ENCODE measurements around the gene MEDAG.

MEDAG gene

DNA sequence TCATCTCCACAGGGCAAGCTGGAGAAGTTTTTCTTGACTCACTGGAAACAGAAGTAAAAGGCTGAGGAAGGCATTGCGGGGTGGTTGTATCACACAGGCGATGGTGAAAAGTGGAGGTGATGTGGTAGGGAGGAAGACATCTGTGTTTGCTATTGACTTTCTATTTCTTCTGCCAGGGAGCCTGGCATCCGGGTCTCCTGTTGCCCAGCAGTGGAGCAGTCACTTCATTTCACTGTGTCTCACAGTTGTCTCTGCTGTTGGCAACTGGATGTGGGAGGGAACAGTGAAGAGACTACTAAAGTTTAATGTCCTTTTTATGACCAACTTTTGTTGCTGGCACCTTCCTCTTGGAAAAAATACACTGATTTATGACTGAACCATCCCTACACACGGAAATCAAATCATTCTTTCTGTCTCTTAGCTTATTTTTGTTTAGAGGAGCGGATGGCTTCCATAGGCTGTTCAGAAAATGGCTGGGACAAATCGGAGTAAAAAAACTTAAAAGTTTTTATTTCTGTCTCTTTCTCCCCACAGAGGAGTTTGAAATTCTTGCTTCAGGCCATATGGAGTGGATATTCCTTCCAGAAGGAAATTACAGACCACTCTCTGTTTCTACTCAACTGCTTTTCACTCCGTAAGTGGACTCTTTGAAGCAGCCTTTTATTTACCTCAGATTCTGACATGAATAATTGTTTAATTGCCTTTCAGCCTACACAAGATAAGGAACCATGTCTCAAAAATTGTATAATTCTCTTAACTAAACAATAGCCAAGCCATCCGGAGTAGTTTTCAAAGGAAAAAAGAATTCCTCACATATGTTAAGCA, 23.8 kb upstream of the MEDAG start:
- Mint-ChIP-seq H3K4me1 (peaks cover 16% of the 10 kb centered on the region), H3K27me3 (peaks cover 12% of the 10 kb centered on the region), H3K27ac (no peak overlapping the region), H3K9me3 (peaks cover 10% of the 10 kb centered on the region), H3K36me3 (ENCODE audit: low read depth) (no peaks in the 10 kb centered on the region), H3K4me3 (no peak overlapping the region)
- no peak for DNase-seq
- no peak for ATAC-seq

GRCh38 chr13:30882996-30883766, 22.9 kb upstream of the MEDAG start:
- H3K27me3 Mint-ChIP-seq: peaks cover 12% of the 10 kb centered on the region
- H3K9me3 Mint-ChIP-seq: peaks cover 10% of the 10 kb centered on the region
- H3K36me3 Mint-ChIP-seq (ENCODE audit: low read depth): no peaks in the 10 kb centered on the region
- peaks cover 16% of the 10 kb centered on the region for H3K4me1 Mint-ChIP-seq
- ATAC-seq (no peak), DNase-seq (no peak)
- no peak overlapping the region for H3K4me3 Mint-ChIP-seq
- no peak overlapping the region for H3K27ac Mint-ChIP-seq

DNA sequence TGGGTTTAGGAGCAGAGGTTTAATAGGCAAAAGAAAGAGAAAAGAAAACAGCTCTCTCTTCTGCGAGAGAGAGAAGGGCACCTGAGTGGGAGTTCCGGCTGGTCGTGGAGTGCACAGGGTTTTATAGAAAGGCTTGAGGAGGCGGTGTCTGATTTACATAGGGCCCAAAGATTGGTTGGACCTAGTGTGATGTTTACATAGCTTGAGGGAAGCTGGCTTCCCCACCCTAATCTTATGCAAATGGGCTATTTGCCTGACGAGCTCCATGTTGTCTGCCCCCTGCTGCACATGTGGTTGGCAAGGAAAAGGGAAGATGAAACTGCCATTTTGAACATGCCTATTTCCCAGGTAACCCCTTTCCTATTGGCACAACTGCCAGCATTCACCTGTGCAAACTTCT, 21.5 kb upstream of the MEDAG start:
- ATAC-seq: peak; percentile 37
- Mint-ChIP-seq H3K27me3 (peaks cover 14% of the 10 kb centered on the region), H3K9me3 (peaks cover 12% of the 10 kb centered on the region), H3K4me1 (peaks cover 16% of the 10 kb centered on the region), H3K4me3 (no peak overlapping the region), H3K36me3 (ENCODE audit: low read depth) (no peaks in the 10 kb centered on the region), H3K27ac (no peak overlapping the region)
- no peak for DNase-seq

GRCh38 chr13:30889196-30889690, 16.8 kb upstream of the MEDAG start:
- H3K27ac Mint-ChIP-seq: no peak overlapping the region
- H3K4me3 Mint-ChIP-seq: no peak overlapping the region
- peaks cover 13% of the 10 kb centered on the region for H3K4me1 Mint-ChIP-seq
- peaks cover 14% of the 10 kb centered on the region for H3K9me3 Mint-ChIP-seq
- DNase-seq (no peak), ATAC-seq (no peak)
- no peaks in the 10 kb centered on the region for H3K36me3 Mint-ChIP-seq (ENCODE audit: low read depth)
- H3K27me3 Mint-ChIP-seq: peaks cover 14% of the 10 kb centered on the region

DNA sequence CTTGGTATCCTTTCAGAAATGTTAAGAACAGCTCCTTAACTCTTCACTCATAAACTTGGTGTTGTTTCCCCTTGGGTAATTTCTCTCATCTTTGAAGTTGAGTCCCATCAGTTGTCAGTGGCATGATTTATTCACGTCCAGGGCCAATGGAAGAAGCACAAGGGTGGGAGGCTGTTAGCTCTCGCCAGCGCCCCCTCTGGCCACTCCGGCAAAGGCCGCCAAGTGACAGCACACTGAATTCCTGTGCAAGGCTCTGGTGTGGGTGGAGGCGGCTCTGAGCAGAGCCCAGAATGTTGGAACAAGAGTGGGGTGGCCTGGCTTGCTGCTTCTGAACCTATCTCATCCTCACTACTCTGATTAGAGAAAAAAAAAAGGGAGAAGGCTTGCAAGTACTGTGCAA, 13.1 kb upstream of the MEDAG start:
- DNase-seq: peak; percentile 30
- H3K27ac Mint-ChIP-seq: no peak overlapping the region
- H3K4me1 Mint-ChIP-seq: peaks cover 3% of the 10 kb centered on the region
- H3K4me3 Mint-ChIP-seq: no peak overlapping the region
- H3K27me3 Mint-ChIP-seq: peaks cover 19% of the 10 kb centered on the region
- no peaks in the 10 kb centered on the region for H3K36me3 Mint-ChIP-seq (ENCODE audit: low read depth)
- ATAC-seq: no peak
- peaks cover 4% of the 10 kb centered on the region for H3K9me3 Mint-ChIP-seq

DNA sequence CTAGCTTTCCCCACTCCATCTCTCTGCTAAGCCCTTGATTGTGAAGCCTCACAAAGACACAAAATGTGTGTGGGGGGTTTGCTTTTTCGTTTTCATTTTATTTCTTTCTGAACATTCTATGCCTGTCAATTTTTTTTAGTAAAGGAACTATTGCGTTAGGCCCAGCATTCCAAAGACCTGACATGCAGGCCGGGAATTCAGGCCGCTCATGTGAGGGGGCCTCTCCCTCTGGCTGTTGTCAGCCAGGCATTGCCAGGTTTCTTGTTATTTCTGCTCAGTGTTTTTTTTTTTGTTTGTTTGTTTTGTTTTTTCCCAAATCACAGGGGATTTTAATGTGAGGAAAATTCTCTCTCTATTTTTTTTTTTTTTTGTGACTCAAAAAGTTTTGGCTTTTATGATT, 10.3 kb upstream of the MEDAG start:
- no peaks in the 10 kb centered on the region for H3K9me3 Mint-ChIP-seq
- H3K36me3 Mint-ChIP-seq (ENCODE audit: low read depth): no peaks in the 10 kb centered on the region
- no peak overlapping the region for H3K27ac Mint-ChIP-seq
- H3K4me1 Mint-ChIP-seq: peaks cover 17% of the 10 kb centered on the region
- no peak overlapping the region for H3K4me3 Mint-ChIP-seq
- ATAC-seq: no peak
- no peak for DNase-seq
- peaks cover 28% of the 10 kb centered on the region for H3K27me3 Mint-ChIP-seq

GRCh38 chr13:30898070-30898469, 8.0 kb upstream of the MEDAG start:
- H3K4me3 Mint-ChIP-seq: no peak overlapping the region
- no peaks in the 10 kb centered on the region for H3K36me3 Mint-ChIP-seq (ENCODE audit: low read depth)
- peaks cover 20% of the 10 kb centered on the region for H3K4me1 Mint-ChIP-seq
- ATAC-seq: no peak
- no peak for DNase-seq
- peaks cover 39% of the 10 kb centered on the region for H3K27me3 Mint-ChIP-seq
- no peak overlapping the region for H3K27ac Mint-ChIP-seq
- H3K9me3 Mint-ChIP-seq: no peaks in the 10 kb centered on the region

DNA sequence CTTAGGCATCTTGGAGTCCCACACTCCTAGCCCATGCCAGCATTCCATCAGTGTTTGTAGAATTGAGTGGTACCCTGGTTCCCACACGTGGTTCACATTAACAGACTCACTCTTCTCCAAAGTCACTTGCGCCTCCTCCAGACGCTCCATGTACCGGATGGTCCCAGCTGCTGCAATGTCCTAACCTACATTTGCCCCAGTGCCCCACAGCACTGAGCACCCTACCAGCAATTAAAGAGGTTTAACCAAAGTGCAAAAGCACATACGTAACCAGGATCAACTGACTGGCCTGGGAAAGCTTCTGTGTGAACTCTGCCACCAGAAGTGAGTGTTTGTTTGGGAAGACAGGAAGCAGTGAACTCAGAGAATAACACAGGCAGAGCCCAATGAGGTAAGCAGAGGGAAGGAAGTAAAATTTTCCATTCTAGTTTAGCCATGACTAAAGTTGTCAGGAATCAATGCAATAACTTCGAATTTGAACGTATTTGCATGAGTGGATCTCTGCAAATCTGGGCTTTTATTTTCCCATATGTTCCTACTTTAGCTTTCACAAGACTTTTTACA, 7.3 kb upstream of the MEDAG start:
- Mint-ChIP-seq H3K27ac (peak overlapping the region; percentile 25), H3K27me3 (peaks cover 43% of the 10 kb centered on the region), H3K4me1 (peaks cover 20% of the 10 kb centered on the region), H3K36me3 (ENCODE audit: low read depth) (no peaks in the 10 kb centered on the region), H3K4me3 (no peak overlapping the region), H3K9me3 (no peaks in the 10 kb centered on the region)
- DNase-seq (peak; percentile 6), ATAC-seq (peak; percentile 90)

GRCh38 chr13:30900436-30900835, 5.6 kb upstream of the MEDAG start:
- Mint-ChIP-seq H3K4me1 (peaks cover 20% of the 10 kb centered on the region), H3K36me3 (ENCODE audit: low read depth) (no peaks in the 10 kb centered on the region), H3K27ac (no peak overlapping the region), H3K9me3 (no peaks in the 10 kb centered on the region), H3K4me3 (no peak overlapping the region), H3K27me3 (peaks cover 60% of the 10 kb centered on the region)
- no peak for DNase-seq
- no peak for ATAC-seq

GRCh38 chr13:30900952-30901749, 4.9 kb upstream of the MEDAG start:
- Mint-ChIP-seq H3K36me3 (ENCODE audit: low read depth) (no peaks in the 10 kb centered on the region), H3K9me3 (no peaks in the 10 kb centered on the region), H3K4me3 (no peak overlapping the region), H3K4me1 (peaks cover 20% of the 10 kb centered on the region), H3K27ac (no peak overlapping the region), H3K27me3 (peaks cover 61% of the 10 kb centered on the region)
- ATAC-seq (no peak), DNase-seq (no peak)

DNA sequence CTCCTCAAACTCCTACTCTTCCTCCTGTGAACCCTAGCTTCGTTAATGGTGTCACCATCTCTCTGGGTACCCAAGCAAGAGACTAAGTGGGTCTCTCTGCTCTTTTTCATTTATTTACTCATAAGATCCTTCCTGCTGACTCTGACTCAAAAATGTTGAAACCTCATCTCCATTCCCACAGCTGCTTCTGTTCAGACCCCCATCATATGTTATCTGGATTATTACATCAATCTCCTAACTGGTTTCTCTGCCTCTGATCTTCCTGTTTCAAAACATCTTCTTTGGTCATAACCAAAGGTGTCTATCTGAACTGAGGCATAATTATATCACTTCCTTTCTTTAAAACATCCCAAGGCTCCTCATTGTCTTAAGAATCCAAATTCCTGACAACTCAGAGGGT, 2.0 kb upstream of the MEDAG start:
- H3K9me3 Mint-ChIP-seq: no peaks in the 10 kb centered on the region

GRCh38 chr13:30906411-30907051, 460 bp downstream of the MEDAG start:
- Mint-ChIP-seq H3K27ac (no peak overlapping the region), H3K4me1 (peaks cover 2% of the 10 kb centered on the region), H3K9me3 (no peaks in the 10 kb centered on the region), H3K27me3 (peaks cover 71% of the 10 kb centered on the region), H3K4me3 (no peak overlapping the region), H3K36me3 (ENCODE audit: low read depth) (no peaks in the 10 kb centered on the region)
- ATAC-seq: no peak
- peak; percentile 12 for DNase-seq

More for the DNA sequence above, 2.0 kb upstream of the MEDAG start:
- H3K36me3 Mint-ChIP-seq (ENCODE audit: low read depth): no peaks in the 10 kb centered on the region
- peaks cover 11% of the 10 kb centered on the region for H3K4me1 Mint-ChIP-seq
- H3K4me3 Mint-ChIP-seq: no peak overlapping the region
- H3K27me3 Mint-ChIP-seq: peaks cover 74% of the 10 kb centered on the region
- no peak overlapping the region for H3K27ac Mint-ChIP-seq
- DNase-seq (no peak), ATAC-seq (no peak)

- H3K27me3 Mint-ChIP-seq: peaks cover 67% of the 10 kb centered on the region
- no peaks in the 10 kb centered on the region for H3K36me3 Mint-ChIP-seq (ENCODE audit: low read depth)
- H3K4me3 Mint-ChIP-seq: no peak overlapping the region
- no peaks in the 10 kb centered on the region for H3K9me3 Mint-ChIP-seq
- no peak overlapping the region for H3K27ac Mint-ChIP-seq
- H3K4me1 Mint-ChIP-seq: peaks cover 2% of the 10 kb centered on the region
- ATAC-seq (no peak), DNase-seq (no peak)
Measured at GRCh38 chr13:30907121-30907861, 1.2 kb downstream of the MEDAG start.
